NCI-H526 treated with DMSO at 0.1 percent for 48 hours (cell line): ENCODE data around the gene SBK3.
A peak's percentile ranks its signal among the peaks of the same experiment; 100 is the strongest.
"Not testable (repeated sequence)": the region's sequence is repeated elsewhere in the genome, so short reads cannot be mapped to it uniquely, and the experiment has no call there.

Source experiments
- DNase-seq: peaks from one replicate; lab custom pipeline; 2025; lab: John Stamatoyannopoulos, UW

The SBK3 gene, protein sequence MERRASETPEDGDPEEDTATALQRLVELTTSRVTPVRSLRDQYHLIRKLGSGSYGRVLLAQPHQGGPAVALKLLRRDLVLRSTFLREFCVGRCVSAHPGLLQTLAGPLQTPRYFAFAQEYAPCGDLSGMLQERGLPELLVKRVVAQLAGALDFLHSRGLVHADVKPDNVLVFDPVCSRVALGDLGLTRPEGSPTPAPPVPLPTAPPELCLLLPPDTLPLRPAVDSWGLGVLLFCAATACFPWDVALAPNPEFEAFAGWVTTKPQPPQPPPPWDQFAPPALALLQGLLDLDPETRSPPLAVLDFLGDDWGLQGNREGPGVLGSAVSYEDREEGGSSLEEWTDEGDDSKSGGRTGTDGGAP

DNA sequence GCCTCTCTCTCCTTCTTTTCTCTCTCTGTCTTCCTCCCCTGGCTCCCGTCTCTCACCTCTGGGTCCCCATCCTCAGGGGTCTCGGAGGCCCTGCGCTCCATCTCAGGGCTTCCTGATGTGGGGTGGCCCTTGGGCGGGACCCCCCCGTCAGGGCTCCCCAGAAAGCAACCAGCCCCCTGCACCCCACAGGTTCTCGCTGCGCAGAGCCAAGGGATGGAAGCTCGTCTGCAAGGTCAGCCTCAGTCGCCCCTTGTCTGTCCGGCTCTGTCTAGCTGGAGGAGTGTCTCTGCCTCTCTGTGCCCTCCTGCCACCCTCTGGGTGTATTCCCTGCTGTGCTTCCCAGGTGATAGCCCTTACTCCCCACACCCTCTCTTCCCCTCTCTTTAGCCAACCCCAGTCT lies at the start of gene SBK3:
Gene SBK3, minus strand, starts transcription at position 101 of the 400 bp plus-strand sequence. Its CDS starts 0 bp downstream, at position 101.
- no peak for DNase-seq

DNA sequence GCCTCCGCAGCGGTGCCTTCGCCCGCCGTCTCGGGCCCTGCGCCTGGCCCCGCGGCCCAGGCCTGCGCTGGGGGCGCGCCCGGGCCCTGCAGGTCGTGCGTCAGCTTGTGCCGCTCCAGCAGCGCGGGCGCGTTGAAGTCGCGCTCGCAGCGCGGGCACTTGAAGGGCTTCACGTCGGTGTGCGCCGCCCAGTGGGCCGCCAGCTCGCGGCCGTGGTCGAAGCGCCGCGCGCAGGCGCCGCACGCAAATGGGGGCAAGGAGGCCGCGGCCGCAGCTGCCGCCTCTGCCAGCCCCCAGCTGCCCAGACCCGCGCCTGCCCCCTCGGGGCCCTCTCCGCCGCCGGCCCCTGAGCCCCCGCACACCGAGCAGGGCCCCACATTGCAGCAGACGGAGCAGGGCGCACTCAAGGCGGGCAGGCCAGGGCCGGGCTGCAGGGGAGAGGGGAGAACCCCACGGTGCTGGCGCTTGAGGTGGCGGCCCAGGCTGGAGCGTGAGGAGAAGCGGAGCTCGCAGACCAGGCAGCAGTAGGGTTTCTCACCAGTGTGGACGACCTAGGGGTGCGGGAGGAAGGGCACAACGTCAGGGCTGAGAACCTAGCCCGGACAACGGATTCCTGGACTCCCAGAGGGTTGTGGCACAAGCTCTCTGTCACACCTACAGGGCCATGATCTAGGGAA lies 47.9 kb upstream of the SBK3 start:
- no peak for DNase-seq

DNA sequence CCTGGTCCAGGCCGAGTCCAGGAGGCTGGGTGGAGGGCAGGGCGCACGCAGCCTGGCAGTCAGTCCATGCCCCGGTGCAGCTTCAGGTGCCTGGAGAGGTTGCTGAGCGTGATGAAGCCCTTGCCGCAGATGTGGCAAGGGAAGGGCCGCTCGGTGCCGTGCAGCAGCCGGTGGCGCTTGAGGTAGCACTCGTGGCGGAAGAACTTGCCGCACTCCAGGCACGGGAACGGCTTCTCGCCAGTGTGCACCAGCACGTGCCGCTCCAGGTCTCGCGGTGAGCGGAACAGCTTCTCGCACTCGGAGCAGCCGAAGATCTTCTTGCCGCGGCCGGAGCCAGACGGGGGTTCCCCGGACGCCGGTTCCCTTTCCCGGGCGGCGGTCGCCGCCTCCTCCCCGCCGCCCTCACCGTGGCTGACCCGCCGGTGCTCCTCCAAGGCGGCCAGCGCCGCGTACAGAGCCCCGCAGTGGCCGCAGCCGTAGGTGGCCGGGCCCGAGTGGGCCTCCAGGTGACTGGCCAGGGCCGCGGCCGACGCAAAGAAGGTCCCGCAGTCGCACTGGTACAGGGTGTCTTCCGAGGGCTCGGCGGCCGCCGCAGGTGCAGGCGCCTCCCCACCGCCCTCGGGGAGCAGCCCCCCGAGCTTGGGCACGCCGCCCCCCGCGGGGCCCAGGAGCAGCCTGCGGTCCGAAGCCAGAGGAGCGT lies 47.2 kb upstream of the SBK3 start:
- DNase-seq, result no peak

DNA sequence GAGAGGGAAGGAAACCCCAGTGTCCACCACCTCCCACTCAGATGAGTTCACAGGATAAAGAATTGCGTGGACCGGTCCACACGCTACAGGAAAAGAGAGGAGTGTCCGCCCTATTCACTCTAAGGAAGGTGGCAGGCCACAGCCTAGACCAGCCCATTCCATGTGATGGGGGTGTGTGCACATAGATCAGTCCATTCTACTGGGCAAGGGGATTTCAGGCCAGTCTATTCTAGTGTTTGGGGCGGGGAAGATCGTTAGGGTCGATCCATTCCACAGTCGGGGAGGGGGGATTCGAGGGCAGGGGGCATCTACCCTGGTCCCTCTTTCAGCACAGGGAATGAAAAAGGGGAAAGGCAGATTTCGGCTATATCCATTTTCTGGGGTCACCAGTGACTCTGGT lies 46.2 kb upstream of the SBK3 start:
- no peak for DNase-seq

DNA sequence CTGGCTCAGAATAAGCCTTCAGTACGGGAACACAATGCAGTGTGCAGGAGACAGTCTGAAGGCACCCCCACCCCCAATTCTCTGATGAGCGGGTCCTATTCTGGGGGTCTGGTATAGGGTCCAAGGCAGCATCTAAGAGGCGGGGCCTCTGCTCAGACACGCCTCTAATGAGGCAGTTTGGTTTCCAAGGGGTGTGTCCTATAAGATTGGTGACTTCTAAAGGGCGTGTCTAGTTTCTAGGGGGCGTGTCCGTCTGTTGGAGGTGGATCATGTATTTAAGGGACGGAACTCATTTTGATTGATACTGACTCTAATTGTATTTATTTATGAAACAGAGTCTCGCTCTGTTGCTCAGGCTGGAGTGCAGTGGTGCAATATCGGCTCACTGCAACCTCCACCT lies 45.3 kb upstream of the SBK3 start:
- DNase-seq, result no peak

DNA sequence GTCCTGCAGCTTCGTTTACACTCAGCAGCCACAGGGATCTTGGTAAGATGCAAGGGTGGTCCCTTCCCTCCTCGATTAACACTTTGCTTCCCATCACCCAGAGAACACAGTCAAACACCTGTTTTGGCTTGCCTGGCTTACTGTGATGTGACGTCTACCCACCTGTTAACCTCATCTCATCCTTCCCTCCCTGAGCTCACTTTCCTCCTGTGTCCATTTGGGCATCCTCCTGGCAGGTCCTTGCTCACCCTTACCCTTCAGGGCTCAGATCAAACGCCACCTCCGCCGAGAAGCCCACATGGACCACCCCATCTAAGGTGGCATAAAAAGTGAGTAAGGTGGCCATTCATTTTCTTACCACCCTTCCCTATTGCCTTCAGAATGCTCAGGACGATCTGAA lies 44.8 kb upstream of the SBK3 start:
- no peak for DNase-seq

DNA sequence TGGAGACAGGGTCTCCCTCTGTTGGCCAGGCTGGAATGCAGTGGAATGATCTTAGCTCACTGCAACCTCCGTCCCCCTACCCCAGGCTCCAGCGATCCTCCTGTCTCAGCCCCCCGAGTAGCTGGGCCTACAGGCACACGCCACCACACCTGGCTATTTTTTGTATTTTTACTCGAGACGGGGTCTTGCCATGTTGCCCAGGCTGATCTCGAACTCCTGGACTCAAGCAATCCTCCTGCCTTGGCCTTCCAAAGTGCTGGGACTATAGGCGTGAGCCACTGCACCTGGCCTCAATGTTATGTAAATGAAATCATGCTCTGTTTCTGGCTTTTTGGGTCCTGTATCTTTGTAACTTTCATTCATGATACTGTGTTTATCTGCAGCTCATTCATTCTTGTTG lies 43.4 kb upstream of the SBK3 start:
- no peak for DNase-seq

DNA sequence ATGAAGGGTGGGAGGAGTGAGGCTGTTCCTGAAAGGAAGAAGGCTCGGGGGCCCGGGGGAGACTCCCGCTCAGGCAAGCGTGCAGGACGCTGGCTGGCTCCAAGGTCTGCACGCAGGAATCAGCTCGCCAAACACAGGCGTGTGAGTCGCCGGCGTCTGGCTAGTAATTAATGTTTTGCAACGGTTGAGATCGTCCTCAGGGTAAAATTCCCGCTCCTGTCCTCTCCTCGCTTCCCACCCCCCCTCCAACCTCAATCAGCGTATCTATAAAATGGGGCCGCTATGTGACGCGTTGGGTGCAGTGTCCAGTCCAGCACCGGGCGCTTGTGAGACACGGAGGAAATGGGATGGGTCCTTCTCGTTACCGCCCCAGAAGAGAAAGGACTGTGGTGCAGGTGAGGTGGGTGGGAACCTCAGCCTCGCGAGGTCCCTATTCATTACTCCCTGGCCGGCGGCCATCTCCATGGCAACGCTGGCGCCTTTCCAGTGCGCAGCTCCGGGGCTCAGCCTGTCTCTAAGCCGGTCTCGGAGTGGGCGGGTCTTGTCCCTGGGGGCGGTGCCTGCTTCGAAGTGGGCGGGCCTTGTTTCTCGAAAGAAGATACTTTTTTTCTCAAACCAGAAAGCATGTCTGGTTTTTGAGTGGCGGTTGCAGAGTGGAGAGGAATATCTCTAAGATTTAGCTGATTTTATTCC lies 41.8 kb upstream of the SBK3 start:
- DNase-seq, result peak; percentile 93

DNA sequence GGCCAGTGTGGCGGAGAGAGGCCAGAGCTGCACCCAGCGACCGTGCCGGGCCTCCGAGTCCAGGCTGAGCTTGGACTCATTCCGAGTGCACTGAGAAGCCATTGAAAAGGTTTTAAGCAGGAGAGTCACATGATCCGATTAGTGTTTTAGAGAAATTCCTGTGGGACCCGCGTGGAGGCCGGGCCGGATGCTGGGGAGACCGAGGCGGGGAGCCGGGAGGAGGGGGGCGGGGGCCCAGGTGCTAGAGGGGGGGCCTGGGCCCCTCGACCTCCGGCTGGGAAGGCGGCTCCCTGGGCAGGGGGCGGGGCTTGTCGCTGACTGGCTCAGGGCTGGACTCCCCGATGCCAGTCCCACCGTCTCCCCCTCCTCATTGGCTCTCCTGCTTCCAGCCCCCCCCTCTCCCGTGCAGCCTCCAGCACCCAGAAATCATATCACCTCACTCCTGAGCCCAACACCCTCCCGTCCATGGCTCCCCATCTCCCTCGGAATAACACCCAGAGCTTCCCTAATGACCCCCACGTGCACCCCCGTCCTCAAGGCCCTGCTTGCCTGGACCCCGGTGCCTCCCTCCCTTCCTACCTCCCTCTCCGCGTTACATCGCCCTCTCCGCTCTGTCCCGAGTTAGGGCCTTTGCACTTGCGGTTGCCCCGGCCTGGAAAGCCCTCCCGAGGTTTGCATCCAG lies 40.5 kb upstream of the SBK3 start:
- peak; percentile 68 for DNase-seq

DNA sequence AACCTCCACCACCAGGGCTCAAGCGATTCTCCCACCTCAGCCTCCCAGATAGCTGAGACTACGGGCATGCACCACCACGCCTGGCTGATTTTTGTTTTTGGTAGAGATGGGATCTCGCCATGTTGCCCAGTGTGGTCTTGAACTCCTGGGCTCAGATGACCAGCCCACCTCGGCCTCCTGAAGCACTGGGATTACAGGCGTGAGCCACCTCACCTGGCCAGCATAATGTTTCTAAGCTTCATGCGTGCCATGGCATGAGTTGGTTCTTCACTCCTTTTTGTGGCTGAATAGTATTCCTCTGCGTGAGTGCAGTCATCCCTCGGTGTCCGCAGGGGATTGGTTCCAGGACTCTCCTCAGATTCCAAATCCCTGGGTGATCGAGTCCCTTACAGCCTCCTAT lies 39.5 kb upstream of the SBK3 start:
- no peak for DNase-seq

DNA sequence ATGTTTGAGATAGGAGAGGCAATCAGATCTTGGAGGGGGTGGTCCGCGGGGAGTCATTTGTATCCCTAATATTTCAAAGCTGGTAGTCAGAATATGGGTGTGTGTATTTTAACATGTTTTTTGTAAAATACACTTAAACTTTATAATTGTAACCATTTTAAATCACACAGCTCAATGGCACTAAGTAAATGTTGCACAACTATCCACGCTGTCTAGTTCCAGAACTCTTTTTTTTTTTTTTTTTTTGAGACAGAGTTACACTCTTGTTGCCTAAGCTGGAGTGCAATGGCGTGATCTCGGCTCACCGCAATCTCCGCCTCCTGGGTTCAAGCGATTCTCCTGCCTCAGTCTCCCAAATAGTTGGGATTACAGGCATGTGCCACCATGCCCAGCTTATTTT lies 38.6 kb upstream of the SBK3 start:
- DNase-seq, result not testable (repeated sequence)

DNA sequence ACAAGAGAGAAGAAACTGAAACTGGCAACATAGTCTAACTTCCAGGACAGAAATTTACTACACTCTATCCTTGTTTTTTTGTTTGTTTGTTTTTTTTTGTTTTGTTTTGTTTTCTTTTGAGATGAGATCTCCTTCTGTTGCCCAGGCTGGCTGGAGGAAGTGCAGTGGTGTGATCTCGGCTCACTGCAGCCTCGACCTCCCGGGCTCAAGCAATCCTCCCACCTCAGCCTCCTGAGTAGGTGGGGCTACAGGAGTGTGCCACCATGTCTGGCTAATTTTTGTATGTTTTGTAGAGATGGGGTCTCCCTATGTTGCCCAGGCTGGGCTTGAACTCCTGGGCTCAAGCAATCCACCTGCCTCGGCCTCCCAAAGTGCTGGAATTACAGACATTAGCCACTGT lies 36.9 kb upstream of the SBK3 start:
- DNase-seq, result not testable (repeated sequence)

DNA sequence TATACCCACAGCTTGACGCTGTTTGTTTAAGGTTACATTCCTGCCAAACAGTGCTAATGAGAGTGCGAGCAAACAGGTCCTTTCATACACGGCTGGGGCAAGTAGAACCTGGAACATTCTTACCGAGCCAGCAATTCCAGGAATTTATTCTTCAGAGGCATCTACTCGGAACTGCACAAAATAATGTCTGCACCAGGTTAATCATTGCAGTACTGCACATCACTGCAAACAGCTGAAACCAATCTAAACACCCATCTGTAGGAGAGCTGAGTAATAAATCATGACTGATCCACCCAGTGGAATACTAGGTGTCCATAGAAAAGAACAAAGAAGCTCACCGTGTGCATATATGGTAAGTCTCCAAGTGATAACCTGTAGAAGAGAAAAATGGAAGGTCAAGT lies 36.5 kb upstream of the SBK3 start:
- no peak for DNase-seq

DNA sequence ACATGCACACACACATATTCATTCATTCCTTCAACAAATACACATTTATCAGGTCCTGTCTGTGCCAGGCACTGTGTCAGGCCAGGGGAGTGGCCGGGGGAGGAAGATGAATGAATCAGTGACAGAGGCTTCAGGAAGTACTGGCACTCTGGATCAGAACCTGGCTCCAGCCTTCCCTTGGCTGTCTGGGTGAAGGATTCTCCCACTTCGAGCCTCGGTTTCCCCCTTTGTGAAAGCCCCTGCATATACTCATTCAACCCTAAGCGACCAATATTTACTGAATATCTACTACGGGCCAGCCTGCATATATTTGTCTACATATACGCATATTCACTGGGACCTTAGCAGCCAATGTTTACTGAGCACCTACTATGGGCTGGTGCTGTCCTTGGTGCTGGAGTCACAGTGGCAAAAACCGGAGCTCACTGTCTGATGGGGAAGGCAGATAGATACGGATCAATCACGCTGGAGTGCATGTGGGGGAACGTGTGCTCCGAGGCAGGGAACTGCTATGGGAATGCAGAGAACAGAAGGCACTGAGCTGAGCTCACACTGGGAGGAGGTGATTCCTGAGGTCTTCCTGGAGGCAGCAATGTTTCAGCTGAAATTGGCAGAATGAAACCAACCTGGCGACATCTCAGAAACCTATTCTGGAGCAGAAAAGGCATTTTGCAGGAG lies 35.9 kb upstream of the SBK3 start:
- DNase-seq, result no peak

DNA sequence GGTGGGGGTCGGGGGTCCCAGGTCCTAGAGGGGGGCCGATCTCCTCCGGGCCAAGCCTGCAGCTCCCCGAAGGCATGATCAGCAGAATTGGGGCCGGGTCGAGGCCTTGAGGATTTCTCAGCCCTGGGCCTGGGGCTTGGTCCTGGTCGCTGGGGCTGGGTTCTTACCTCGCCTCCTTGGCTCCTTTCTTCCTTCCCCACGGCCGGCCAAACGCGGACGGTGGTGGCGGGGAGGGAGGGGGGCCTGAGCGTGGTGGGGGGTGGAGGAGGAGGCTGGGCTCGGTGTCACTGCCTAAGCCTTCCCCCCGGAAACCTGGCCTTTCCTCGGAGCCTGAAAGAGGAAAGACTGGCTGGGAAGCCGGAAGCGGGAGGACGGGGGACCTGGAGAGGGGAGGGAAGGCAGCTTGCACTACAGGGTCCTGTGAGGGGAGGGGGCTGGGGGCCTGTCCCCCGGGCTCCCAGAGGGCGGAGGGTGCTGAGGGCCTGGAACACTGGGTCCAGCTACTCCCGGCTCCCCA lies 35.3 kb upstream of the SBK3 start, which contains the start of gene ZNF579:
Gene ZNF579, minus strand, starts transcription at position 221 of the 517 bp plus-strand sequence. CDS start 1,209 bp downstream, outside the sequence.
- peak; percentile 83 for DNase-seq

DNA sequence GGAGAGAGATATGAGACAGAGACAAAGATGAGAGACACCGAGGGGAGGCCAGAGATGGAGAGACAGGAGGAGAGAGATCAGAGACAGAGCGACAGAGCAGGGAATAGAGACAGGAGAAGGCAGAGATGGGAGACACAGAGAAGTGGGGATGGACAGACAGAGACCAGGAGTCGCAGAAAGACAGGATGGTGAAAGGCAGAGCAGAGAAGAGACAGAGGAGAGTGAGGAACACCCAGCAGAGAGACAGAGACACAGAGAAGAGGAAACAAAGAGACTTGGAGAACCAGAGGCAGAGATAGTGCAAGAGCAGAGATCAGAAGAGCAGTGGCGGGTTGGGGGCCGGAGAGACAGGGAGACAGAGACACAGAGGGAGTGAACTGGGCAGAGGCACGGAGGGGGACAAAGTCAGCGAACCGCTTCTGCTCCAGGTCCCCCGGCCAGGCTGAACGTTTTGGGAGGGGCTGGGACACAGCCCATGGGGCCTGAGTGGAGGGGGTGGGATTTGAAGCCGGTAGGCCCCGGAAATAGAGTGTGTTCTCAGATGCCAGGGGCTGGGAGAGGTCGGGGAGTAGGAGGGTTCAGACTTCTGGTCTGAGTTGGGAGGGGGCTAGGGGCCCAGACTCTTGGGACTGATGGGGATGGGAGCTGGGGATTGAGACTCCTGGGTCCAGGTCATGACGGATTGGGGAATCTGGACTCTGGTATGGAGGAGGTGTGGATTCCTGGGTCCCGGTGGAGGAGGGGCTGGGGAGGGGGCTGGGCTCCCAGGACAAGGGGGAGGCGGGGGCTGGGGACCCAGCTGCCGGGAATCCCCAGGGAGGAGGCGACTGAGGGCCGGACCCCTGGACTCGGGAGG lies 34.7 kb upstream of the SBK3 start:
- DNase-seq, result no peak

DNA sequence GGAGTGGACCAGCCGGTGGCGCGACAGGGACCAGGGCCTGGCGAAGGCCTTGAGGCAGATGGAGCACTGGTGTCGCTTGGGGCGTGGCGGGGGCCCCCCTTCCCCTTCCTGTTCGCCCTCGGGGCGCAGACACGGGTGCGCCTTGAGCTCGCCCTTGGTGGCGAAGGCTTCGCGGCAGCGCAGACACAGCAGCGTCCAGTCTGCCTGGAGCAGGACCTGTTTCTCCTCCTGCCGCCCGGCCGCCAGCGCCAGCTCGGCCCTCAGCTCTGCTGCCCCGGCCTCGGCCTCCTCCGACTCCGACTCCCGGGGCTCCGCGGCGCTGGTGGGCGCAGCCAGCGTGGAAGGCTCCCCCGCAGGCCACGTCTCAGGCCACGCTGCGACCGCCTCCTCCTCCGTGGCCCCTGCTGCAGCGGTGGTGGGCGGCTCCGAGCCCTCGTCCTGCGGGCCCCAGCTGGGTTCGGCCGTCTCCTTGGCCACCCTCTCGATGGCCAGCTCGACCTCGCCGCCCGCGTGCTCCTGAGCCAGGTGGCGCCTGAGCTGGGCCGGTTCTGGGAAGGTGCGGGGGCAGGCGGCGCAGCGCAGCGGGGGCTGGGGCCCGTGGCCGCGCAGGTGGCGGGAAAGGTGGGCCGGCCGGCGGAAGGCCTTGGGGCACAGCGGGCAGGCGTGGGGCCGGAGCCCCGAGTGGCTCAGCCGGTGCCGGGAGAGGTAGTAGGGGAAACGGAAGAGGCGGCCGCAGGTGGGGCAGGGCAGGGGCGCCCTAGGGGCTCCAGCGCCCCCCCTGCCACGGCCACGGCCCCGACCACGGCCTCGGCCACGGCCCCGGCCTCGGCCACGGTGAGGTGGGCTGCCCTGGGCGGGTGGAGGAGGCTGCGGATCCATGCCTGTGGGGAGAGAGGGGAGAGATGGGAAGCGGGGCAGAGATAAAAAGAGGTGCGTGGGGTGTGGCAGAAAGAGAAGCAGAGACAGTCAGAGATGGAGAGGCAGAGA lies 33.7 kb upstream of the SBK3 start:
- DNase-seq, result no peak

DNA sequence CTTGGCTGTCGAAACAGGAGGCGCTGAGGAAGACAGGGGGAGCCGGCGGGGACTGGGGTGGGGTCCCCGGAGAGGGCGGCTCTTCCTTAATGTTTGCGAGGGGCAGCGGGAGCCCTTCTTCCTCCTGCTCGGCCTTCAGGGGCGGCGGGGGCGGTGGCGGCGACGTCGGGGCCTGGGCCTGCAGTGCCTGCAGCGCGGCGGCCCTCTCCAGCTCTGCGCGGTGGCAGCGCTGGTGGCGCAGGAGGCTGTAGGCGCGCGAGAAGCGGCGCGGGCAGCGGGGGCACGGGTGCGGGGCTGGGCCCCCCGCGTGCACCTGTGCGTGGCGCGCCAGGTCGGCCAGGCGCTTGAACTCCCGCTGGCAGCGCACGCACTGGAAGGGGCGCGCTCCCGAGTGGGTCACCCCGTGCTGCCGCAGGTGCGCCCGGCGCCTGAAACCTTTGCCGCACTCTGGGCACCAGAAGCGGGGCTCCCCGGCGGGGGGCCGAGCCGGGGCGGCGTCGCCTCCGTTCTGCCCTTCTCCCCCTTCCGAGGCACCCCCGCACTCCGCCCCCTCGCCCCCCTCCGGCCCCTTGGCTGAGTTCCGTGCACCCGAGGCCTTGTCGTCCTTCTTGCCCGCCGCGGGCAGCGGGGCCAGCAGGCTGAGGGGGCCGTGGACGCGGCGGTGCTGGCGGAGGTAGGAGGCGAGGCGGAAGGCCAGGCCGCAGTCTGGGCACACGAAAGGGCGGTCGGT lies 32.9 kb upstream of the SBK3 start:
- DNase-seq, result no peak
